HFF-Myc (cell line): ENCODE data around the gene VAV1.

Experiments used
- DNase-seq: peaks from one replicate; pipeline ENCODE4 v3.0.0-alpha.2; 2011; ENCODE audit warnings: low read depth; ENCODE audit errors: extremely low read depth
- H3K4me3 ChIP-seq: replicated peaks from 2 replicates; pipeline ENCODE4 v1.5.1; 2011; ENCODE audit warnings: low read depth, mild to moderate bottlenecking, control low read depth, low read length
- TF ChIP-seq, protein P1 (sequence below): IDR thresholded peaks from 2 replicates; pipeline ENCODE4 v1.5.1; 2012; ENCODE audit warnings: mild to moderate bottlenecking, low read depth, low read length, control low read depth; ENCODE audit errors: missing control alignments

Gene VAV1

GRCh38 chr19:6729573-6730152, 42.8 kb upstream of the VAV1 start:
- TF ChIP-seq, protein P1, sequence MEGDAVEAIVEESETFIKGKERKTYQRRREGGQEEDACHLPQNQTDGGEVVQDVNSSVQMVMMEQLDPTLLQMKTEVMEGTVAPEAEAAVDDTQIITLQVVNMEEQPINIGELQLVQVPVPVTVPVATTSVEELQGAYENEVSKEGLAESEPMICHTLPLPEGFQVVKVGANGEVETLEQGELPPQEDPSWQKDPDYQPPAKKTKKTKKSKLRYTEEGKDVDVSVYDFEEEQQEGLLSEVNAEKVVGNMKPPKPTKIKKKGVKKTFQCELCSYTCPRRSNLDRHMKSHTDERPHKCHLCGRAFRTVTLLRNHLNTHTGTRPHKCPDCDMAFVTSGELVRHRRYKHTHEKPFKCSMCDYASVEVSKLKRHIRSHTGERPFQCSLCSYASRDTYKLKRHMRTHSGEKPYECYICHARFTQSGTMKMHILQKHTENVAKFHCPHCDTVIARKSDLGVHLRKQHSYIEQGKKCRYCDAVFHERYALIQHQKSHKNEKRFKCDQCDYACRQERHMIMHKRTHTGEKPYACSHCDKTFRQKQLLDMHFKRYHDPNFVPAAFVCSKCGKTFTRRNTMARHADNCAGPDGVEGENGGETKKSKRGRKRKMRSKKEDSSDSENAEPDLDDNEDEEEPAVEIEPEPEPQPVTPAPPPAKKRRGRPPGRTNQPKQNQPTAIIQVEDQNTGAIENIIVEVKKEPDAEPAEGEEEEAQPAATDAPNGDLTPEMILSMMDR, result no peak
- DNase-seq, result no peak
- no peak overlapping the region for H3K4me3 ChIP-seq

DNA sequence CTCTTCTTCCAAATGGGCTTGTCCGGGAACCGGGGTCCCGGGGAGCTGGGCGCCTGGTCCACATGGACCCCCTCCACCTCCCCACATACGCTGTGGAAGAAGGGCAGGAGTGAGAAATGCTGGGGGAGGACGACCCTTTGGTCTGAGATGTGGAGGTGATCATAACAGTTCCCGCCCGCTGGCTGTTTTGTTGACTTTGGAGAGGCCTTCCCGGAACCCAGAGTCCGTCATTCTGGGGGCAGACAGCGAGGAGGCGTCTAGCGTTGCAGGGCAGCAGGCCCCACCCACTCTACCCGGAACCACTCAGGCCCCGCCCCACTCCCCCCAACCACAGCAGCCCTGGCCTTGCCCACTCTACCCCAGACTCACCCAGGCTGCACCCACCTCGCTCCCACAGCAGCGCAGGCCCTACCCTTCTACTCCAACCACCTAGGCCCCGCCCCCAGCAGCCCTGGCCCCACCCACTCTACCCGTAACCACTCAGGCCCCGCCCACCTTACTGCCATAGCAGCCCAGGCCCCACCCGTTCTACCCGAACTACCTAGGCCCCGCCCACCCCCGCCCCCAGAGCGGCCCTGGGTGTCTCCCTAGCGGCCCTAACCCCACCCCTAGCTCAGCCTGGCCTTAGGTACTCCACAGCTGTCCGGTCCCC, 42.2 kb upstream of the VAV1 start:
- no peak overlapping the region for H3K4me3 ChIP-seq
- TF ChIP-seq, protein P1, result no peak
- no peak for DNase-seq

GRCh38 chr19:6730941-6731670, 41.4 kb upstream of the VAV1 start:
- DNase-seq, result no peak
- TF ChIP-seq, protein P1, result no peak
- H3K4me3 ChIP-seq, result no peak overlapping the region

DNA sequence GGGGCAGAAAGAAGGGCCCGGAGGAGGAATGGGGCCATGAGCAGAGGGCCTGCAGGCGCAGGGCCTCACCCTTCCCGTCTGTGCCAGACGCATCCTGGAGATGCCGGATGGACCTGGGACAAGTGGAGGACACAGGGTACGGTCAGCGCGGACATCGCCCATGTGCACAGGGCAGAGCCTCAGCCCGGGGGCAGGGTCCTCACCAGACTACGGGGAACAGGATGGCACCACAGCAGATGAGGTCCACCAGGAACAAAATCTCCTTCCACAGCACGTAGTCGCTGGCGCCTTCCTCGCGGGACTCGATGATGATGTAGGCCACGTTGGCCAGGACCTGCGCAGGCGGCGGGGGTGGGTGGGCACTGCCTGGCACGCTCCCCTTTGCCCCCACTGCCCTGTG, 40.7 kb upstream of the VAV1 start:
- H3K4me3 ChIP-seq, result no peak overlapping the region
- TF ChIP-seq, protein P1, result no peak
- DNase-seq, result no peak

- TF ChIP-seq, protein P1, result no peak
- H3K4me3 ChIP-seq, result no peak overlapping the region
- no peak for DNase-seq
Observed at GRCh38 chr19:6732803-6733337, 39.6 kb upstream of the VAV1 start.

DNA sequence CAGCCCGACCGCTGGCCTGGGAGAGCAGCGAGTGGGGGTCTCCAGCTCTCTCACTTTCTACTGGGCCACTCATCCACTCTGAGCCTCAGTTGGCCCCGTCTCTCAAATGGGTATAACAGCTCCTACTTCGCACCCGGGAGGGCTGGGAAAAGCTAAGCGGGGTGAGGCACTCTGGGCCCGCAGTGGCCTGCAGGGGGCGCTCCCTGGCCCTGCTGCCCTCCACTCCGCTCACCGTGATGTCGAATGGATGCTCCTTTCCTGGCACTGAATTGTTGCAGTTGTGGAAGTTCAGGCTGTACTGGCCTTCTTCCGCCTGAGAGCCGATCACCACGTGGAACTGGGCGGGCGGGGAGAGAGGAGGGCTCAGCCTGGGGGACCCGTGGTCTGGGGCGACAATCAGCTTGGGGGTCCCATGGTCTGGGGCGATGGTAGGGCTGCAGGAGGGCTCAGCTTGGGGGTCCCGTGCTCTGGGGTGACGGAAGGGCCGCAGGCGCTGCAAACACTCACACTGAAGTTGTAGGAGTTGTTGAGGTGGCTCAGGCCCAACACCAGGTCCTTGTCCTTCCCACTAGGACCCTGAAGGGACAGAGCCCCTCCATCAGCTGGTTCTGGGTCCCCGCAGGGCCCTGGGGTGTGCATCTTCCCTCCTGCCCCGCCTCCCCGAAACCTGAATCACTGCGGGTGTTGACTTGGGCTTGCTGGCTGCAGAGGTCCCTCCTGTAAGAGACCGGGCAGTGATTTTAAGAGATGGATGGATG, 39.0 kb upstream of the VAV1 start:
- no peak for DNase-seq
- H3K4me3 ChIP-seq, result no peak overlapping the region
- TF ChIP-seq, protein P1, result peak; percentile 7
